G401 (cell line): ENCODE results near the gene SLC35G3. TPM values are rescaled to one million over a fixed set of nuclear protein-coding genes. Genes with fewer than 3 reads are reported as not detected.
"Not testable (repeated sequence)": the region's sequence is repeated elsewhere in the genome, so short reads cannot be mapped to it uniquely, and the experiment has no call there.

Experiments used
- DNase-seq: peaks from one replicate; pipeline ENCODE4 v3.0.0-alpha.2; 2015; ENCODE audit warnings: low spot score
- in situ Hi-C: cut with HindIII; loops from 2 replicates; pipeline ENCODE4 v1.10.0; 2016; ENCODE audit warnings: low sequenced_read_pairs, mixed read lengths
- total RNA-seq: library from RNA; depleted of rRNA; stranded (reverse); fragments of >200 nt; shearing (Covaris generic); gene quantifications from 2 replicates; pipeline ENCODE4 v1.2.3, GENCODE V29; 2014

Gene SLC35G3
- total RNA-seq, 1 experiment from 2014 or later: not detected

DNA sequence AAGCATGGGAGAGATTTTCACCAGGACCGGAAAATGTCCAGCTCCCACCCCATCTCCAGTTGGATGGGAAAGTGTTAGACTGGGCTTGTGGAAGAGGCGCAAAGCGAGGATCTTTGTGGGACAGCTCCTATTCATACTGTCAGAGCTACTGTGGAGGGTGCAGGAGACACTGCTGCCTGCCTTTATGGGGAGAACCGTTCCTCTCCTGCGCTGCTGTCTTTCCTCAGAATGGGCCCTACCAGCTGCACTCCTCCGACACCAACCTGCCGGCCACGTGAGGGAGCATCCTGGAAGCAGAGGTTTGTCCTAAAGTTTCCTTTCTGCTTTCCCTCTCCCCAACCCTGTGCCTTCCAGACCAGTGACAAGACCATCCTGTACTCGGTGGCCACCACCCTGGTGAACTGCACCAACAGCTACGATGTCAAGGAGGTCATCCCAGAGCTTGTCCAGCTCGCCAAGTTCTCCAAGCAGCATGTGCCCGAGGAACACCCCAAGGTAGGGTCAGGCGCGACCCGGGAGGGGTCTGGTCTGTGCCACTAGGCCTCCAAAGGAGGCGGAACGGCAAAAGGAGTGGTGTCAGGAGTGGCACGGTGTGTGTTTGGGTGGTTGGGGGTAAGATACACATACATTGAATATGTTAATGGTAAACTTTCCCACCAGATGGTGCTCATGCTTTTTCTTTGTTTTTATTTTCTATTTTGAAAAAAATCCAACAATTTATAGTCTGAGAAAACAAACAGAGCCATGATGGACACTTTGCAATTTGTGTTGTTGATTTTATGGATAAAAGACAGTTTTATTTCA lies 23.0 kb downstream of the SLC35G3 start:
- no peak for DNase-seq
- in situ Hi-C loops: no loop called here

DNA sequence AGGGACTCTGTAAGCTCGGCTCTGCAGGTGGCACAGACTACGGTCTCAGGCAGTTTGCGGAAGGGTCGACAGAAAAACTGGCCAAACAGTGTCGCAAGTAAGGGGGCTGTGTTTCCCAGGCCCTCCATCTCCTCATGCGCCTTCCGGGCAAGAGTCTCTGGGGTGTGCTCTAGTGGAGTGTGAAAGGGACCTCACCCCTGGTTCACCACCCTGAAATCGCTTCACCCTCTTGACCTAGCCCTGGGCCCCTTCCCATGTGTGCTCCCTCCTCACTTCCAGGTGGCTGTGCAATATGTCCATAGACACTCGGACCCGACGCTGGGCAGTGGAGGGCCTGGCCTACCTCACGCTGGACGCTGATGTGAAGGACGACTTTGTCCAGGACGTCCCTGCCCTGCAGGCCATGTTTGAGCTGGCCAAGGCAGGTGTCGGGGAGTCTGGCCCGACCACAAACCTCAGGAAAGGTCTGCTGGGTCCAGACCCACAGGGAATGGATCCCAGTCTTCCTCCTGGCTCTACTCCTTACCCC lies 24.3 kb downstream of the SLC35G3 start:
- DNase-seq: no peak
- in situ Hi-C loops: no loop called here

GRCh38 chr17:35167666-35168065 lies 26.5 kb downstream of the SLC35G3 start:
- DNase-seq: no peak
- in situ Hi-C loops: no loop called here

- in situ Hi-C loops: no loop called here
Measured at GRCh38 chr17:35167046-35167445, 27.1 kb downstream of the SLC35G3 start.

DNA sequence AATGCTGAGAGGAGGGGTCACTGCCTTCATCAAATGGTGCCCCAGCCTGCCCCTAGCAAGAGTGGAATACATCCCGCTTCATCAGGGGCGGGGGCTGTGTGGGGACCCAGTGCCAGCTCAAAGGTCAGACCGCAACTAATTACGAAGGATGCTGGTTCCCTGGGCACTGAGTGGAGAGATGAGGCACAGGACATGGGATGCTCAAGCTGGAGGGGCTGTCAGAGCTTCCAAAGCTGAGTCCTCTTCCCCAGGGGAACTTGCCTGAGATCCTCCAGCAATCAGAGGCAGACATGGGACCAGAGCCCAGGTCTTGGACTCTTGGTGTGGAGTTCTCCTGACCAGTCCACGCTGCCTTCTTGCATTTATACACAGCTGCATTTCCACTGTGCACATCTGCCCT lies 27.7 kb downstream of the SLC35G3 start:
- in situ Hi-C loops: no loop called here
- no peak for DNase-seq

More at GRCh38 chr17:35167046-35167445, 27.1 kb downstream of the SLC35G3 start:
- no peak for DNase-seq

DNA sequence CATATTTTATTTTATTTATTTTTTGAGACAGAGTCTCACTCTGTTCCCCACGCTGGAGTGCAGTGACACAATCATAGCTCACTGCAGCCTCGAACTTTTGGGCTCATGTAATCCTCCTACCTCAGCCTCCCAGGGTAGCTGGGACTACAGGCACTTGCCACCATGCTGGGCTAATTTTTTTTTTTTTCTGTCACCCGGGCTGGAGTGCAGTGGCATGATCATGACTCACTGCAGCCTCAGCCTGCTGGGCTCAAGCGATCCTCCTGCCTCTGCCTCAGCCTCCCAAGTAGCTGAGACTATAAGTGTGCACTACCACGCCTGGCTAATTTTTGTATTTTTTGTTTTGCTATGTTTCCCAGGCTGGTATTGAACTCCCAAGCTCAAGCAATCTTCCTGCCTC lies 29.5 kb downstream of the SLC35G3 start:
- in situ Hi-C loops: no loop called here
- no peak for DNase-seq

GRCh38 chr17:35163886-35164285 lies 30.3 kb downstream of the SLC35G3 start:
- in situ Hi-C loops: no loop called here

DNA sequence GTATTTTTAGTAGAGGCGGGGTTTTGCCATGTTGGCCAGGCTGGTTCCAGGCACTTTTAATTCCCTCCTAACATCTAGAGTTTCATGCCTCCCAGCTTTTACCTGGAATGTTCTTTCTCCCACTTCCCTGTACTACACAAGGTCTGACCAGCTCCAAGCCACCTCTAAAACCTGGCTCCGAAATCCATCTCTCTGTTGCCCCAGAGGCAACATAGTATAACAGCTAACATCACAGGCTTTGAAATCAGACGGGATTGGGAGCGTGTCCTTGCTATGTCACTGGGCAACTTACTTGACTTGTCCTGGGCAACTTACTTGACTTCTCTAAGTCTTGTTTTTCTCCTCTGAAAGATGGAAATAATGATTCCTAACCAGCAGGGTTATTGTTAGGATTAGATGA lies 31.4 kb downstream of the SLC35G3 start:
- in situ Hi-C loops: no loop called here
- no peak for DNase-seq

More at GRCh38 chr17:35163886-35164285, 30.3 kb downstream of the SLC35G3 start:
- no peak for DNase-seq

DNA sequence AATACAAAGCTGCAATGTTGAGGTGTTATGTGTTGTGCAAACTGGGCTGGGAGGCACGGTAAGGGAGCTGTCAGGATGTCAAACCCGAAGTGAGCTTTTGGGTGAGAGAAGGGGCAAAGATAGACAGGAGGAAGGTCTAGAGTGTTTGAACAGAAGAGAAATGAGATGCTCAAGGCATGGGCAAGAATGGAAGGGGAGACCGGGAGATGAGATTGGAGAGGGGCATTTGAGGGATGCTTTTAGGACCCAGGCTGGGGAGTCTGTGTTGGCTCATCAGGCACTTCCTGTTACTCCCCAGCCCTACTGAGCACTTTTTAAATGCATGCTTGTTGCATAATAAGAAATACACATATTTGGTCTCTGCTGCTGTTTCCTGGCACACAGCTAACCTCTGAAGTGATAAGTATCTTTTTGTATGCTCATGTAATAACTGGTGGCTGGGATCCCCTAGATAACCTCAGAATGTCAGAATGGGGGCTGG lies 32.9 kb downstream of the SLC35G3 start:
- in situ Hi-C loops: no loop called here
- DNase-seq: no peak

- in situ Hi-C loops: no loop called here
- DNase-seq: no peak
Measured at GRCh38 chr17:35160354-35161201, 33.6 kb downstream of the SLC35G3 start.

GRCh38 chr17:35159940-35160339 lies 34.3 kb downstream of the SLC35G3 start:
- DNase-seq: no peak
- in situ Hi-C loops: no loop called here

- in situ Hi-C loops: no loop called here
- DNase-seq: no peak
Measured at GRCh38 chr17:35155246-35155645, 38.9 kb downstream of the SLC35G3 start.

- in situ Hi-C loops: no loop called here
- no peak for DNase-seq
Measured at GRCh38 chr17:35154196-35155165, 39.7 kb downstream of the SLC35G3 start.

- DNase-seq: no peak
- in situ Hi-C loops: no loop called here
Measured at GRCh38 chr17:35152421-35153140, 41.6 kb downstream of the SLC35G3 start.

DNA sequence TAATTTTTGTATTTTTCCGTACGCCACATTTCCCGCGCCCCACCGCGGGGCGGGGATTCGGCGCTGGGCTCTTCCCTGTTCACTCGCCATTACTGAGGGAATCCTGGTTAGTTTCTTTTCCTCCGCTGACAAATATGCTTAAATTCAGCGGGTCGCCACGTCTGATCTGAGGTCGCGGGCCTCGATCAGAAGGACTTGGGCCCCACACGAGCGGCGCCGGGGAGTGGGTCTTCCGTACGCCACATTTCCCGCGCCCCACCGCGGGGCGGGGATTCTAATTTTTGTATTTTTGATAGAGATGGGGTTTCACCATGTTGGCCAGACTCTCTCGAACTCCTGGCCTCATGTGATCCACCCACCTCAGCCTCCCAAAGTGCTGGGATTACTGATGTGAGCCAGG lies 43.1 kb downstream of the SLC35G3 start:
- in situ Hi-C loops, DNase-seq: not testable (repeated sequence)

DNA sequence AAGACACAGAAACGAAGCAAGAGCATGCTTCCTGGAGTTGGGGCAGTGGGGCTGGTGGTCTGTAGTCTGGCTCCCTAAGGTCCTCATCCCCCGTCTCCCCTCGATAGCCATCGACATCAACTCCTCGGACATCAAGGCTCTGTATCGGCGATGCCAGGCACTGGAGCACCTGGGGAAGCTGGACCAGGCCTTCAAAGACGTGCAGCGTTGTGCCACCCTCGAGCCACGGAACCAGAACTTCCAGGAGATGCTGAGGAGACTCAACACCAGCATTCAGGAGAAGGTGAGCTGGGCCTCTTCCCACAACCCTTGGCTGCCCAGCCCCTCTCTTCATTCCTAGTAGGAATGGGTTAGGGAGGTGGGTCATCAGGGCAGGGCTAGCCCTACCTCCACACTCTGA lies 44.3 kb downstream of the SLC35G3 start:
- no peak for DNase-seq
- in situ Hi-C loops: no loop called here

DNA sequence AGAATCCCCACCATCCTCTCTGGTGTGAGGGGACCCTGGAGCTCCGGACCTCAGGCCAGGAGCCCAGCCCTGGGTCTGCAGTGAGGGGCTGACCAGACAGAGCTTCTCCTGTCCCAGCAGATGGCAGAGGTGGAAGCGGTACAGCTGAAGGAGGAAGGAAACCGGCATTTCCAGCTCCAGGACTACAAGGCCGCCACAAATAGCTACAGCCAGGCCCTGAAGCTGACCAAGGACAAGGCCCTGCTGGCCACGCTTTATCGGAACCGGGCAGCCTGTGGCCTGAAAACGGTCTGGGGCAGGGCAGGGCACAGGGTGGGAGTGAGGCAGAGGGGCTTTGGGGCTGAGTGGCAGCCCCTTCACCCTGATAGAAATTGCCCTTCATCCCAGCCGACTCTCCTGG lies 46.0 kb downstream of the SLC35G3 start:
- in situ Hi-C loops: no loop called here
- no peak for DNase-seq

- no peak for DNase-seq
- in situ Hi-C loops: no loop called here
Measured at GRCh38 chr17:35147375-35147905, 46.8 kb downstream of the SLC35G3 start, which contains the start of gene UNC45B. TSS of gene UNC45B (plus strand) at chr17:35147817. CDS start at chr17:35148264, 447 bp downstream.
